ENCODE data around the gene MSRB1.
"Not testable (repeated sequence)": the region's sequence is repeated elsewhere in the genome, so short reads cannot be mapped to it uniquely, and the experiment has no call there.

DNA sequence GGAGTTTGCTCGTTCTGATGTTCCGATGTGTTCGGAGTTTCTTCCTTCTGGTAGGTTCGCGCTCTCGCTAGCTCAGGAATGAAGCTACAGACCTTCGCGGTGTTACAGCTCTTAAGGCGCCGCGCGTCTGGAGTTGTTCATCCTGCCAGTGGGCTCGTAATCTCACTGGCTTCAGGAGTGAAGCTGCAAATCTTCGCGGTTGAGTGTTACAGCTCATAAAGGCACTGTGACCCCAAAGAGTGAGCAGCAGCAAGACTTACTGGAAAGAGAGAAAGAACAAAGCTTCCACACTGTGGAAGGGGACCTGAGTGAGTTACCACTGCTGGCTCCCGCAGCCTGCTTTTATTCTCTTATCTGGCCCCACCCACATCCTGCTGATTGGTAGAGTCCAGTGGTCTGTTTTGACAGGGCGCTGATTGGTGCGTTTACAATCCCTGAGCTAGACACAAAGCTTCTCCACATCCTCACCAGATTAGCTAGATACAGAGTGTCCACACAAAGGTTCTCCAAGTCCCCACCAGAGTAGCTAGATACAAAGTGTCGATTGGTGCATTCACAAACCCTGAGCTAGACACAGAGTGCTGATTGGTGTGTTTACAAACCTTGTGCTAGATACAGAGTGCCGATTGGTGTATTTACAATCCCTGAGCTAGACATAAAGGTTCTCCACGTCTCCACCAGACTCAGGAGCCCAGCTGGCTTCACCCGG lies 14.6 kb upstream of the MSRB1 start:
- TF ChIP-seq, protein P1, sequence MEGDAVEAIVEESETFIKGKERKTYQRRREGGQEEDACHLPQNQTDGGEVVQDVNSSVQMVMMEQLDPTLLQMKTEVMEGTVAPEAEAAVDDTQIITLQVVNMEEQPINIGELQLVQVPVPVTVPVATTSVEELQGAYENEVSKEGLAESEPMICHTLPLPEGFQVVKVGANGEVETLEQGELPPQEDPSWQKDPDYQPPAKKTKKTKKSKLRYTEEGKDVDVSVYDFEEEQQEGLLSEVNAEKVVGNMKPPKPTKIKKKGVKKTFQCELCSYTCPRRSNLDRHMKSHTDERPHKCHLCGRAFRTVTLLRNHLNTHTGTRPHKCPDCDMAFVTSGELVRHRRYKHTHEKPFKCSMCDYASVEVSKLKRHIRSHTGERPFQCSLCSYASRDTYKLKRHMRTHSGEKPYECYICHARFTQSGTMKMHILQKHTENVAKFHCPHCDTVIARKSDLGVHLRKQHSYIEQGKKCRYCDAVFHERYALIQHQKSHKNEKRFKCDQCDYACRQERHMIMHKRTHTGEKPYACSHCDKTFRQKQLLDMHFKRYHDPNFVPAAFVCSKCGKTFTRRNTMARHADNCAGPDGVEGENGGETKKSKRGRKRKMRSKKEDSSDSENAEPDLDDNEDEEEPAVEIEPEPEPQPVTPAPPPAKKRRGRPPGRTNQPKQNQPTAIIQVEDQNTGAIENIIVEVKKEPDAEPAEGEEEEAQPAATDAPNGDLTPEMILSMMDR (IDR thresholded peaks at IDR 0.05; ENCODE audit: low read depth, low read length): not testable (repeated sequence)
- not testable (repeated sequence) for TF ChIP-seq EZH2phosphoT487 (IDR thresholded peaks at IDR 0.05; ENCODE audit: low read depth)
